HepG2 (cell line): ENCODE results near the gene PAQR6. TPM values are rescaled to one million over a fixed set of nuclear protein-coding genes. Genes with fewer than 3 reads are reported as not detected.

Experiments used
- ATF4 ChIP-seq, 2 experiments: fragments of 450-650 bp in 1 of 2; sonication (generic) in 1 of 2; formaldehyde crosslinking; IDR thresholded peaks; 2 replicates each; pipeline versions ENCODE4 v1.5.0 to v1.8.0; 2020 to 2022; ENCODE audit warnings: mild to moderate bottlenecking in 1 of 2, missing genetic modification reagents in 1 of 2
- CEBPB ChIP-seq: IDR thresholded peaks from 2 replicates; pipeline ENCODE4 v1.6.1; 2011; ENCODE audit warnings: low read depth, low read length, improper control_type of control experiment, borderline replicate concordance
- FOXC1 ChIP-seq: sonication (generic); formaldehyde crosslinking; IDR thresholded peaks from 2 replicates; pipeline ENCODE4 v1.8.0; 2022; ENCODE audit warnings: mild to moderate bottlenecking, missing genetic modification reagents, borderline replicate concordance
- MBNL3 ChIP-seq: fragments of 250-450 bp; sonication (Bioruptor Pico); conservative IDR thresholded peaks from 2 replicates; pipeline ENCODE4 v1.8.0; 2022; ENCODE audit warnings: mild to moderate bottlenecking, inconsistent platforms
- ZBTB40 ChIP-seq, 2 experiments: fragments of 450-650 bp in 1 of 2; sonication (generic) in 1 of 2; formaldehyde crosslinking in 1 of 2; IDR thresholded peaks; 2 replicates each; pipeline versions ENCODE4 v1.6.1 to v1.8.0; 2016 to 2022; ENCODE audit warnings: antibody characterized with exemption in 1 of 2, mild to moderate bottlenecking in 1 of 2, missing genetic modification reagents in 1 of 2
- ZNF232 ChIP-seq: sonication (generic); formaldehyde crosslinking; IDR thresholded peaks from 2 replicates; pipeline ENCODE4 v1.4.0; 2020; ENCODE audit warnings: missing genetic modification reagents, borderline replicate concordance
- ZNF639 ChIP-seq: conservative IDR thresholded peaks from 2 replicates; pipeline ENCODE4 v1.6.1; 2018; ENCODE audit warnings: missing genetic modification reagents
- ZNF781 ChIP-seq: sonication (generic); formaldehyde crosslinking; IDR thresholded peaks from 2 replicates; pipeline ENCODE4 v1.5.1; 2020; ENCODE audit warnings: borderline replicate concordance, mild to moderate bottlenecking, missing genetic modification reagents; ENCODE audit errors: not compliant biosample characterization
- polyA plus RNA-seq, 8 experiments: library from polyadenylated mRNA; depleted of rRNA in 3 of 8; stranded (reverse) in 7 of 8; unstranded in 1 of 8; fragments of >200 nt; fragmentation: Illumina TruSeq in 4 of 8; extraction: Trizol in 4 of 8; gene quantifications; 2 replicates each; pipeline versions ENCODE4 v1.2.1 to v1.2.3, GENCODE V29; 2011 to 2016; ENCODE audit warnings: low read depth in 4 of 8, missing spikeins in 1 of 8, mixed read lengths in 1 of 8; ENCODE audit not compliant: insufficient read depth in 1 of 8
- total RNA-seq, 5 experiments: library from RNA; depleted of rRNA; stranded (reverse); fragments of >200 nt; fragmentation: Illumina TruSeq; extraction: Trizol; gene quantifications; 2 replicates each; pipeline ENCODE4 v1.2.3, GENCODE V29; 2016; ENCODE audit warnings: low read depth in 1 of 5
- TF ChIP-seq, protein P1 (sequence below): sonication (generic); formaldehyde crosslinking; IDR thresholded peaks from 2 replicates; pipeline ENCODE4 v1.5.0; 2020; ENCODE audit warnings: missing genetic modification reagents

Gene PAQR6
- total and polyA plus RNA-seq, 2 of the 13 experiments (the other 11 are each of a cell fraction or from before 2014, with no cell fraction given) = 0.82 to 1.4 TPM

DNA sequence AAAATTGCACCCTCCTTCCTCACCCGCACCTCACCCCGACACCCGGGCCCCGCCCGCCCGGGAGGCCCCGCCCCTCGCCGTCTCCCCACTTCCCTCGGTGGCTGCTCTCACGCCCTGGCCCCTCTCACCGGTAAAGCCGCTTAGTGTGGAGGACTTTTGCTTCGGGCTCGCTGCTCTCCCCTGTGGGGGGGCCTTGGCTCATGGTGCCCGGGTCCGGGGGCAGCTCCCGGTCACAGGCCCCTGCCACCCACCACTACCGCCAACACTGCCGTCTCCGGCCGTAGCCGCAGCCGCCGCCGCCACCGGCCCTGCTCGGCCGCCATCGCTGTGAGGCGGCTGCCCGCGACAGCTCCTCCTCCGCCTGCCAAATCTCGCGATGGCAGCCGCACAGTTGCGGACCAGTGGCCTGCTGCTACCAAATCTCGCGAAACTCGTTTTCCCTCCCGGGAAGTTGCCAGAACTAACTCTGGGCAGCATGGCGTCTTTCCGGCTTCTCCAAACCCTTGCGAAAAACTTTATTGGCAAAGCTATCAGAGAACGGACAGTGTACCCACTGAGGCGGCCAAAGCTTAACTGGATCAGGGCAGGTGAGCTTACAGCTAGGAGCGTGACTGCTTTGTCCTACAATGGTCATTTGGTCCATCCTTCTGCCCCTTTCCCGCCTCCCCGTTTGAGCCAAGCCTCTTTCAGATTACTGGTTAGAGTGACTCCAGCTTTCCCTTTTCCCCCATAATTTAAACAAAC, 34.8 kb upstream of the PAQR6 start, which contains the start of gene SMG5 (continued):
- TF ChIP-seq ZBTB40 (IDR thresholded peaks at IDR 0.05) = peak; percentile 100
- TF ChIP-seq ZBTB40 (CRISPR knock-in tag; IDR thresholded peaks at IDR 0.05) = peak; percentile 100
- peak in 1 of 2 experiments; percentile 61; a peak in 1 of 4 replicates for TF ChIP-seq ATF4 (CRISPR knock-in tag; IDR thresholded peaks at IDR 0.05)
- TF ChIP-seq, protein P1, sequence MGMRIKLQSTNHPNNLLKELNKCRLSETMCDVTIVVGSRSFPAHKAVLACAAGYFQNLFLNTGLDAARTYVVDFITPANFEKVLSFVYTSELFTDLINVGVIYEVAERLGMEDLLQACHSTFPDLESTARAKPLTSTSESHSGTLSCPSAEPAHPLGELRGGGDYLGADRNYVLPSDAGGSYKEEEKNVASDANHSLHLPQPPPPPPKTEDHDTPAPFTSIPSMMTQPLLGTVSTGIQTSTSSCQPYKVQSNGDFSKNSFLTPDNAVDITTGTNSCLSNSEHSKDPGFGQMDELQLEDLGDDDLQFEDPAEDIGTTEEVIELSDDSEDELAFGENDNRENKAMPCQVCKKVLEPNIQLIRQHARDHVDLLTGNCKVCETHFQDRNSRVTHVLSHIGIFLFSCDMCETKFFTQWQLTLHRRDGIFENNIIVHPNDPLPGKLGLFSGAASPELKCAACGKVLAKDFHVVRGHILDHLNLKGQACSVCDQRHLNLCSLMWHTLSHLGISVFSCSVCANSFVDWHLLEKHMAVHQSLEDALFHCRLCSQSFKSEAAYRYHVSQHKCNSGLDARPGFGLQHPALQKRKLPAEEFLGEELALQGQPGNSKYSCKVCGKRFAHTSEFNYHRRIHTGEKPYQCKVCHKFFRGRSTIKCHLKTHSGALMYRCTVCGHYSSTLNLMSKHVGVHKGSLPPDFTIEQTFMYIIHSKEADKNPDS (CRISPR knock-in tag) = peak; percentile 35; the same call in 1 of the 2 replicates
- no peak for TF ChIP-seq MBNL3 (CRISPR knock-in tag)
- TF ChIP-seq CEBPB = no peak
- TF ChIP-seq ZNF639 (CRISPR knock-in tag) = peak; percentile 83
- peak; percentile 55 for TF ChIP-seq ZNF781 (CRISPR knock-in tag)
- peak; percentile 57; the same call in 1 of the 2 replicates for TF ChIP-seq ZNF232 (CRISPR knock-in tag)
- TF ChIP-seq FOXC1 = peak; percentile 71; the same call in 1 of the 2 replicates
